ENCODE measurements around the gene EPHB4. TPM values are rescaled to one million over a fixed set of nuclear protein-coding genes. Genes with fewer than 3 reads are reported as not detected.

EPHB4 gene
- total and polyA plus RNA-seq, 2 of the 8 experiments (the other 6 are each of a cell fraction or from before 2014, with no cell fraction given), result 85.0 to 113 TPM

- TF ChIP-seq FOSL1 (IDR thresholded peaks at IDR 0.05; ENCODE audit: insufficient read depth, low read depth, low read length), result no peak
- TF ChIP-seq POU5F1 (IDR thresholded peaks at IDR 0.05; ENCODE audit: low read depth, low read length), result no peak
- TF ChIP-seq RAD21 (IDR thresholded peaks at IDR 0.05 in 1 of 2, conservative IDR thresholded peaks at IDR 0.05 in 1 of 2; ENCODE audit: low read depth in 2 of 2, low read length in 2 of 2), result no peak
- TF ChIP-seq MAX (IDR thresholded peaks at IDR 0.05), result no peak
Measured at GRCh38 chr7:100830396-100830795, 3.1 kb upstream of the EPHB4 start (continued).

All from H1 (cell line).